Measurements from ENCODE around the gene FYTTD1. TPM values are rescaled to one million over a fixed set of nuclear protein-coding genes. Genes with fewer than 3 reads are reported as not detected.

Gene FYTTD1
- total RNA-seq, 2 donors from 2014 or later, result 20.4 to 47.3 TPM

GRCh38 chr3:197791892-197792647 is 42.4 kb downstream of the FYTTD1 start:
- DNase-seq (ENCODE audit: low spot score) (no peak), ATAC-seq (ENCODE audit: insufficient number of reproducible peaks, low FRiP score, low read depth) (no peak)
- Histone ChIP-seq H3K9me3 (no peaks in the 10 kb centered on the region), H3K4me3 (peak overlapping the region; percentile 92), H3K27ac (peak overlapping the region; percentile 93 to 95), H3K4me1 (ENCODE audit: control insufficient read depth in 1 of 2, low read depth in 2 of 2) (peaks cover 16 to 38% of the 10 kb centered on the region in 2 donors), H3K27me3 (replicated peaks; ENCODE audit: insufficient read depth) (no peaks in the 10 kb centered on the region), H3K36me3 (no peaks in the 10 kb centered on the region)
- no peak for TF ChIP-seq CTCF (IDR thresholded peaks at IDR 0.05)

- H3K36me3 ChIP-seq, result no peaks in the 10 kb centered on the region
- no peaks in the 10 kb centered on the region for H3K27me3 ChIP-seq (replicated peaks; ENCODE audit: insufficient read depth)
- peak overlapping the region; percentile 7 to 73 for H3K27ac ChIP-seq
- peak overlapping the region; percentile 92 for H3K4me3 ChIP-seq
- no peak for TF ChIP-seq CTCF (IDR thresholded peaks at IDR 0.05)
- no peaks in the 10 kb centered on the region for H3K9me3 ChIP-seq
- H3K4me1 ChIP-seq (ENCODE audit: control insufficient read depth in 1 of 2, low read depth in 2 of 2), result peaks cover 18 to 47% of the 10 kb centered on the region in 2 donors
- DNase-seq (ENCODE audit: low spot score), result no peak
- ATAC-seq (ENCODE audit: insufficient number of reproducible peaks, low FRiP score, low read depth), result no peak
Observed at GRCh38 chr3:197793247-197793646, 43.6 kb downstream of the FYTTD1 start.

- Histone ChIP-seq H3K9me3 (no peaks in the 10 kb centered on the region), H3K4me3 (no peak overlapping the region), H3K4me1 (ENCODE audit: control insufficient read depth in 1 of 2, low read depth in 2 of 2) (peaks cover 24 to 55% of the 10 kb centered on the region in 2 donors), H3K27me3 (replicated peaks; ENCODE audit: insufficient read depth) (no peaks in the 10 kb centered on the region), H3K36me3 (no peaks in the 10 kb centered on the region), H3K27ac (peak overlapping the region; percentile 7 to 73)
- no peak for DNase-seq (ENCODE audit: low spot score)
- ATAC-seq (ENCODE audit: insufficient number of reproducible peaks, low FRiP score, low read depth), result no peak
- no peak for TF ChIP-seq CTCF (IDR thresholded peaks at IDR 0.05)
Observed at GRCh38 chr3:197794115-197794514, 44.4 kb downstream of the FYTTD1 start.

GRCh38 chr3:197795200-197795599 is 45.5 kb downstream of the FYTTD1 start:
- Histone ChIP-seq H3K36me3 (no peaks in the 10 kb centered on the region), H3K27ac (peak overlapping the region in 1 of 2 donors; percentile 73)
- ATAC-seq (ENCODE audit: insufficient number of reproducible peaks, low FRiP score, low read depth), result no peak

More at GRCh38 chr3:197795200-197795599, 45.5 kb downstream of the FYTTD1 start:
- H3K27me3 ChIP-seq (replicated peaks; ENCODE audit: insufficient read depth), result no peaks in the 10 kb centered on the region
- peak; percentile 27 for DNase-seq (ENCODE audit: low spot score)
- no peak for TF ChIP-seq CTCF (IDR thresholded peaks at IDR 0.05)
- H3K9me3 ChIP-seq, result no peaks in the 10 kb centered on the region
- H3K4me1 ChIP-seq (ENCODE audit: control insufficient read depth in 1 of 2, low read depth in 2 of 2), result peaks cover 29 to 65% of the 10 kb centered on the region in 2 donors
- H3K4me3 ChIP-seq, result no peak overlapping the region
